ENCODE data around the gene TRMT11.
"Not testable (repeated sequence)": the region's sequence is repeated elsewhere in the genome, so short reads cannot be mapped to it uniquely, and the experiment has no call there.

The TRMT11 gene

DNA sequence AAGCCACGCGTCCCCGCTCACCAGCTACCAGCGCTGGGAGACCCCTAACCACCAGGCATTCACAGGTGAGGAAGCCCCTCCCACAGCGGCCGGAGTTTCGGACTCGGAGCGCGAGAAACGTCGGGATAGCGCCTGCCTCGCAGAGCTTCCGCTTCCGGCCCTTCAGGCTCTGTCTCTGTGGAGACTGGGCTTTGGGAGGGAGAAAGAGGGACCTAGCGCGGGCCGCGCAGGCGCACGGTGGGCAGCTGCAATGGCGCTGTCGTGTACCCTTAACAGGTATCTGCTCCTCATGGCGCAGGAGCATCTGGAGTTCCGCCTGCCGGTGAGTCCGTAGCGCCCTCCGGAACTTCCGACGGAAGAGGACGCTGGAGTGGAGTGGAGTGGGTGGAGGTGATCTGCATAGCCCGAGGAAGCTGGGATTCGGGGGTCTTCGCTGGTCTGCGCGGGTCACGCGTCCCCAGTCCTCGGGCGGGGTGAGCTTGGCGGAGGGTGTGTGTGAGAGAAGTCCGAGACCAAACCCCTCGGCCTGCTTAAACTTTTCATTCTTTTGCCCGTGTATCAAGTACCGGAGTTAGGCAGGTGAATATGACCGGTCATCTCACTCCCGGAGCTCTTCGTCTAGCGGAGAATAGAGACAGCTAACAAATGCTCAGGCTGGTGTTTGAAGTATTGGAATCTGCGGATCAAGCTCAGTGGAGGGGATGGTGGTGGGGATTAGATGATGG lies at the start of gene TRMT11:
TSS of gene TRMT11 (plus strand) at position 240 of the 725 bp plus-strand sequence. CDS start at position 251, 11 bp downstream.
- peak; percentile 58 for DNase-seq

DNA sequence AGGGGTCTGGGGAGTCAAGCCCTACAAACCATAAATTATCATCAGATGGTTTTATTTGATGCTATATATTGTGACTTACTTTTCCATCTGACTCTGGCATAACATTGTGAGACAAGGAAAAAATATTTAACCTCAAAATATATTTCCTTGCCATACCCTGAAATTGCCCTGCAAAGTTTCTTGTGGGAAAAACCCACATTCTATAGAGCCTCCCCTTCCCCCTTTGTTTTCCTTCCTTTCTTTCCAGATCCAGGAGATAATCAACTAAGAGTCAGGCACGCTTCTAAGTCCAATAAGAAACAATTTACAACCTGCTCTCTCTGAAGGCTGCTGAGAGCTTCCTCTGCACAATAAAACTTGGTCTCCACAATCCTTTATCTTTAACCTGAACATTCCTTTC lies 47.3 kb upstream of the TRMT11 start:
- no peak for DNase-seq

DNA sequence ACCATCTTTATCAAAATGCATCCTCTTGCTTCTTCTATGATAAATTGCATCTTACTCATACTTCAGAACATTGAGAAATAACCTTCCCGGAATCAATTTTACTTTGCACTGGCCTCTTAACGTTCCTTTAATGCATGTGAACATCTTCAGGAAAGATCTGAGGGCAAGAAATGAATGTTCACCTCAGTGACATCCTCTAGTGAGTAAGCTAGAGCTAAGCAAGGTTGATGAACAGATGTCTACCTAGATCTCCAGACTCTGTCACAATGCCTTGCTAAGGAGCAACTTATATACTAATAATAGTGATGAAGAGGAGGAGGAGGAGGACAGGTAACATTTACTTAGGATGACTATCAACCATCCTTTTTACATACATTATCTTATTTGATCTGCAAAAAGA lies 46.5 kb upstream of the TRMT11 start:
- no peak for DNase-seq

- no peak for DNase-seq
Observed at GRCh38 chr6:125940247-125941041, 45.9 kb upstream of the TRMT11 start.

GRCh38 chr6:125942672-125943527 lies 43.4 kb upstream of the TRMT11 start:
- DNase-seq = no peak

DNA sequence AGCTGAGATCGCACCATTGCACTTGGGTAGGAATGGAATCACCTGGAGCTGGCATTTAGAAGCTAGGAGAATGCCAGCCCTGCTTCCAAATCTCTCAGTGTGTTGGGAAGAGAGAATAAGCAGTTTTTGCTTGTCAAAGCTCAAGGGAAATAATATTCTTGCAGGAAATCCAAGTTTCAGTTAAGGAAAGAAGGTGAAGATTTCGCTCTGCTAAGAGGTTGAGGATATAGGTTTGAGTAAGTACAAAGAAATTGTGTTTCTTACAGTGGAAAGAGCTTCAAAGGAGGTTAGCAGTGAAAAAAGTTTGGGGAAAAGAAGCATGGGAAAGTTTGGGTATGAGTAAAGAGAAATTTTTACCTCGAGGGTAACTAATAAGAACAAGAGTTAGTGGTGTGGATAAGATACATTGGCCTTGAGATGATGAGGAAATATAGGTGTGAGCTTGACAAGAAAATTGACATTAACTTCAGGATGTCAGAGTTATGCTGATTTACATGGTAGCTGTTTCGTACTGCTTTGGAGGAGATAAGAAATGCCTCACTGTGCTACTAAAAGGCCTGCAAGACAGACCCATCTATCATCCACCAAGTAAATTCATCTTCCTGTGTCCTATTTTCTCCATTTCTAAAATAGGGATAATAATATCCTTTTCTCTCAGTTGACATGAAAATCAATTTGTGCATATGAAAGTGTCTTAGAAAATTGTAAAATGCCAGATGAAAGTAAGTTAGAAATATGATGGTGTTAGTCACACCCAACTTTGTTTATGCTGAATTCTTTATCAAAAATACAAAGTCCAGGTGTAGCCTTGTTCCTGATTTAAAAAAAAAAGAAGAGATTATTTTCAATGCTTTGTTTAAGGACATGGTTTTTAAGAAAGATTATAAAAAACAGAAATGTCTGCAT lies 42.6 kb upstream of the TRMT11 start:
- DNase-seq = no peak

- no peak for DNase-seq
Observed at GRCh38 chr6:125944434-125944816, 41.9 kb upstream of the TRMT11 start.

GRCh38 chr6:125944896-125945295 lies 41.4 kb upstream of the TRMT11 start:
- DNase-seq = no peak

DNA sequence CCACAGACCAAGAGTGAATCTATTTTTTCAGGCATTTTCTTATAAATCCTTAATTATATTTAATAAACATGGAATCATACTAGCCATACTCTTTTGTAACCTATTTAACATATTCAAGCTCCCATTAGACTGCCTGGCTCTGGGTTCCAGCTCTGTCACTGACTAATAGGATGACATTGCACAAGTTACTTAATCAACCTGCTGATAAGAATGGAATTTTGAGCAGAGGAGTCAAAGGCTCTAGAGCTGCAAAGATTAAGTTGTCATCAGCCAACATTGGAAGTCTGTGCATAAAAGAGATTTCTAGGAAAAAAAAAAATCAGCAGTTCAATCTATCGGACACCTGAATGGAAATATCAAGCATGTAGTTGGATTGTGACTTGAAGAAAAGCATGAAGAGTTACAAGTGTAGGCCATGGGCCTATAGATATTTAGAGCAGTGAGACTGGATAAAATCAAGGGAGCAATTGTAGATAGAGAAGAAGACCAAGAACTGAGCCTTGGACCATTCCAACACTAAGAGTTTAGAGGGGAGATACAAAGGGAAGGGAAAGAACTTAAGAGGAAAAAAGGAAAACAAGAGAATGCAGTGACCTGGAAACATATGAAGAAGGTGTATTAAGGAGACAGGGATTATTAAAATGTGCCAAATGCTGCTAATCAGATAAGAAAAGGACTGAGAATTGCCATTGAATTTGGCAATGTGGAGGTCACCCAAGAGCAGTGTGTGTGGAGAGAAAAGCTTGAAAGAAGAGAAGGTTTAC lies 40.8 kb upstream of the TRMT11 start:
- DNase-seq = no peak

GRCh38 chr6:125947615-125948014 lies 38.7 kb upstream of the TRMT11 start:
- no peak for DNase-seq

- DNase-seq = no peak
Observed at GRCh38 chr6:125948455-125948854, 37.9 kb upstream of the TRMT11 start.

DNA sequence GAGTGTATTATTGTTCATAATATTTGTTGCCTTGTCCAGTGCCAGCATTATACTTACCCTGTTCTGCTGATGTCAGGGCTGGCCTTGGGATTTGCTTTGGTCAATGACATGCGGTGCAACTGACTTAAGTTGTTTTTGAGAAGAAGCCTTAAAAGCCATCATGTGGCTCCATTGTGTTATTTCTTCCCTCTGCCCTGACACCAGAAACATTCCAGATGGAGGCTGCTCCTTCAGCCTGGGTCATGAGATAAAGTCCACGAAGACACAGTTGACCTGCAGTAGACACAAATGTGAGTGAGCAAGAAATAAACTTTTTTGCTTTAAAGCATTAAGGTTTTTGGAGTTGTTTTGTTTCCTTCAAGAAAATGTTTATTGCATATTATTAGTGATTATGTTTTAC lies 37.3 kb upstream of the TRMT11 start:
- no peak for DNase-seq

DNA sequence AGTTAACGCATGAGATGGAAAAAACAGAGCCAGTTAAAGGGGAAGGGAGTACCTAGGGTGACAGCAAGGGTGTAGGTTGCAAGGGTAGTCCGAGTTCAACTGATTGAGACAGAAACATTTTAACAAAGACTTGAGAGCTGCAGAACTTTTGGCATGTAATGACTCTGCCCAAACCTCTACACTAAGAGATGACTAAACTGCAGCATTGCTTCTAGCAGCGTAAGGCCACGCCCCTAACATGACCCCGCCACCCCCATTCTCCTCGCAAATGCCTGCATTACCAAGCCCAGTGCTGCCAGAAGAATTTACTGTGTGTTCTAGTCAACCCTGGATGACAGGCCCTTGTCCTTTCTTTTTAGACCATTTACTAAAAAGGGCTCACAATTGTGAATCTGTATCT lies 36.0 kb upstream of the TRMT11 start:
- DNase-seq = no peak

DNA sequence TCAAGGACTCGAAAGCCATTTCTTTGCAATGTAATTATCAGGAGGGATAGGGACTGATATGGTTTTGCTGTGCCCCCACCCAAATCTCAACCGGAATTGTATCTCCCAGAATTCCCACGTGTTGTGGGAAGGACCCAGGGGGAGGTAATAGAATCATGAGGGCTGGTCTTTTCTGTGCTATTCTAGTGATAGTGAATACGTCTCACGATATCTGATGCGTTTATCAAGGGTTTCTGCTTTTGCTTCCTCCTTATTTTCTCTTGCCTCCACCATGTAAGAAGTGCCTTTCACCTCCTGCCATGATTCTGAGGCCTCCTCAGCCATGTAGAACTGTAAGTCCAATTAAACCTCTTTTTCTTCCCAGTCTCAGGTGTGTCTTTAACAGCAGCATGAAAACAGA lies 35.6 kb upstream of the TRMT11 start:
- not testable (repeated sequence) for DNase-seq

DNA sequence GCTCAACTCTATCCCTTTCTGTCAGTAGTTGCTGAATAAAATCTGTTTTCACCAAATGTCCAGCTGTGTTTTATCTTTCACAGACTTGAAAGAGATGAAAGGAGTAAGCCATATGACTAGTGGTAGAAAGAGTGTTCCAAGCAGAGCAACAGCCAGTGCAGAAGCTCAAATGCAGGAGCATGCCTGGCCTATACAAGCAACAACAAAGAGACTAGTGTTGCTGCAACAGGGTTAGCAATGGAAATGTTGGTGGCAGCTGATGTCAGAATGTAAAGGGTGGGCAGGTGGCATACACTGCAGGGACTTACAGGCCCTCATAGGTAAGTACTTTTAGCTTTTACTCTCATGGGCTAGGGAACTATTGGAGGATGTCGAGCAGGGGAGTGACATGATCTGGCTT lies 35.0 kb upstream of the TRMT11 start:
- no peak for DNase-seq

- no peak for DNase-seq
Observed at GRCh38 chr6:125952764-125953501, 33.4 kb upstream of the TRMT11 start.

- DNase-seq = peak; percentile 51
Observed at GRCh38 chr6:125953502-125953875, 32.9 kb upstream of the TRMT11 start.

DNA sequence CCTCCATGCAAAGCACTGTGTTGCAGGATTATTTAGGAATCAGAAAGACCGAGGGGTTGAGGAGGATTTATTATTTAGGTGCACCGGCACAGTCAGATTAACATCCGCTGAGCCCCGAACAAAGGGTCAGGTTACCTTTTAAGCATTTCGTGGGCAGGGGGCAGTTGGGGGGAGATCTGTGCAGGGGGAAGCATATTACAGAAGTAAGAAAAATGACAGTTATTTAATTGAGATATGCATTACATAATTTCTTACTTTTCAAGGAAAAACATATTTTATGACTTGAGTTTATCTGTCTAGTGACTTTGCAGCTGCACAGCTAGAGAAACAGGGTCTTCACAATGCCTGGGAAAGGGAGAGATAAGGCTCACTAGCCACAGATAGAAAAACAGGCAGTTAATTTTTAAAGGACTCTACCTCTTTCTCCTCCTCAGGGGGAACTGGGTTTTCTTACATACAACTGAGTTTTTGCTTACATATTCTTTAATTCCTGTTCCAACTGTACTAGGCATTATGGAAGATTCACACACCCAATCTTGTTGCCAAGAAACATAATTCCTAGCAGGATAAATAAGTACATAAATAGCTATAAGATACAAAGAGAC lies 31.5 kb upstream of the TRMT11 start:
- DNase-seq = no peak

DNA sequence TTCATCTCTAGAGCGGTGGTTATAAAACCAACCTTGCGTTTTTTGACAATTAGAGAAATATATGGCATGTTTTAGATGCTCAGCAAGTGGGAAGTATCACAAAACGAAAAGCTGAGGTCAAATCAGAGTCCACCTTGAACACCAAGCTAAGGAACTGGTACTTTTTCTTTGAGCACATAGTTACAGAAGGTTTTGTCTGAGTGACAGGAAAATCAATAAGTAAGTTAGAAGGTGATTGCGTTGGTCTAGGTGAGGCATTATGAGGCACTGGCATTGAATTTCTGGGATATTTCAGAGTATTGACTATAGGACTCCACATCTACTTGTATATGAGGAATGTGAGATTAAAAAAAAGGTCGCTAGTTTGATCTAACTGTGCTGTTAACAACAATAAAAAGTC lies 30.4 kb upstream of the TRMT11 start:
- DNase-seq = no peak

Data from NCI-H1417 treated with DMSO at 0.1 percent for 48 hours (cell line).